ENCODE results near the gene PPP1R16B. TPM values are rescaled to one million over a fixed set of nuclear protein-coding genes. Genes with fewer than 3 reads are reported as not detected.

The PPP1R16B gene
- total and polyA plus RNA-seq, 2 of the 8 experiments (the other 6 are each of a cell fraction or from before 2014, with no cell fraction given) = 2.6 to 8.9 TPM

DNA sequence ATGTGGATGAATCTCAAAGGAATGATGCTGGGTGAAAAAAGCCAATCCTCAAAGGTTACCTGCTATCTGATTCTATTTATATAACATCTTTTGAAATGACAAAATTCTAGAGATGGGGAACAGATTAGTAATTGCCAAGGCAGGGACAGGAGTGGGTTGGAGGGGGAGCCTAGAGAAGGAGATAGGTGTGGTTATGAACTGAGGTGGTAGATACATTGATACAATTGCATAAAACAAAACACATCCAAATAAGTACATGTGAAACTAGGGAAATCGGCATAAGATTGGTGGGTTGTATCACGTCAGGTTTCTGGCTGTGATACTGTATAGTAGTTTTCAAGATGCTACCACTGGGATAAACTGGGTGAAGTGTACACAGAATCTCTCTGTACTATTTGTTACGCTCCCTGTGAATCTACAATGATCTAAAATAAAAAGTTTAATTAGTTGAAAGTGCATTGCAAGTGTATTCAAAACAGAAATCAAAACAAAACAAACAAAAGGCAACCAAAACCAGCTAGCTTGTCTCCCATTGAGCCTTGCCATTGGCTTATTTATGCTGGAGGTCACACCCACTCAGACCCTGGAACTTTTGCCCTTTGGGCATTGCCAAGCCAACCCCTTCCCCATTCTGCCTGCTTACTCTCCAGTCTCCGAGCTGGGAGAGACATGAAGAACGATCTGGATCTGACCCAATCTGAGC, 27.8 kb downstream of the PPP1R16B start:
- H3K4me2 ChIP-seq (ENCODE audit: insufficient read depth in 1 of 2, low read depth in 2 of 2, low read length in 2 of 2) = no peak overlapping the region
- H2BK20ac ChIP-seq (ENCODE audit: low read length) = no peak overlapping the region
- H2BK5ac ChIP-seq (ENCODE audit: low read depth, low read length) = no peak overlapping the region
- no peak overlapping the region for H2AK5ac ChIP-seq (ENCODE audit: low read depth, low read length)
- TF ChIP-seq BCL11A (IDR thresholded peaks at IDR 0.05; ENCODE audit: low read depth in 2 of 2, low read length in 2 of 2) (no peak), SAP30 (IDR thresholded peaks at IDR 0.05; ENCODE audit: insufficient read depth, insufficient replicate concordance, low read length) (no peak), JUND (IDR thresholded peaks at IDR 0.05; ENCODE audit: low read length) (no peak), ASH2L (IDR thresholded peaks at IDR 0.05; ENCODE audit: low read length) (no peak), CEBPB (IDR thresholded peaks at IDR 0.05; ENCODE audit: low read depth, low read length) (no peak), PHF8 (conservative IDR thresholded peaks at IDR 0.05; ENCODE audit: low read depth, low read length) (no peak)
- TF ChIP-seq, protein P1, sequence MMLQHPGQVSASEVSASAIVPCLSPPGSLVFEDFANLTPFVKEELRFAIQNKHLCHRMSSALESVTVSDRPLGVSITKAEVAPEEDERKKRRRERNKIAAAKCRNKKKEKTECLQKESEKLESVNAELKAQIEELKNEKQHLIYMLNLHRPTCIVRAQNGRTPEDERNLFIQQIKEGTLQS (IDR thresholded peaks at IDR 0.05; ENCODE audit: insufficient read depth, low read depth, low read length) = no peak
- TF ChIP-seq, protein P2, sequence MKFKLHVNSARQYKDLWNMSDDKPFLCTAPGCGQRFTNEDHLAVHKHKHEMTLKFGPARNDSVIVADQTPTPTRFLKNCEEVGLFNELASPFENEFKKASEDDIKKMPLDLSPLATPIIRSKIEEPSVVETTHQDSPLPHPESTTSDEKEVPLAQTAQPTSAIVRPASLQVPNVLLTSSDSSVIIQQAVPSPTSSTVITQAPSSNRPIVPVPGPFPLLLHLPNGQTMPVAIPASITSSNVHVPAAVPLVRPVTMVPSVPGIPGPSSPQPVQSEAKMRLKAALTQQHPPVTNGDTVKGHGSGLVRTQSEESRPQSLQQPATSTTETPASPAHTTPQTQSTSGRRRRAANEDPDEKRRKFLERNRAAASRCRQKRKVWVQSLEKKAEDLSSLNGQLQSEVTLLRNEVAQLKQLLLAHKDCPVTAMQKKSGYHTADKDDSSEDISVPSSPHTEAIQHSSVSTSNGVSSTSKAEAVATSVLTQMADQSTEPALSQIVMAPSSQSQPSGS (IDR thresholded peaks at IDR 0.05; ENCODE audit: low read length) = no peak
- 83% methylated on average over 5 of the region's 5 CpGs; no CpG with 5 or more reads in 1 of the 2 experiments for WGBS, 2 experiments (ENCODE audit: extremely low coverage in 1 of 2, insufficient coverage in 1 of 2, insufficient read length in 1 of 2, insufficient replicate concordance in 2 of 2, low coverage in 1 of 2, low lambda C conversion rate in 2 of 2, missing lambda C conversion rate in 1 of 2)
- no peak overlapping the region for H3K23ac ChIP-seq (ENCODE audit: insufficient read length)
- ChIA-PET POLR2A (ENCODE audit: partially characterized antibody) (interaction anchor here (1.1 to 2.0 kb wide), 2 partner anchors 7 to 10 kb away, joined by 4 to 6 read pairs; no protein-coding TSS in a partner anchor), CTCF (ENCODE audit: partially characterized antibody) (interaction anchor here (0.8 to 2.2 kb wide), 4 partner anchors 12 to 61 kb away, joined by 3 to 8 read pairs (median 4); no protein-coding TSS in a partner anchor)
- no peaks in the 10 kb centered on the region for H3K36me3 ChIP-seq (ENCODE audit: control insufficient read depth in 2 of 4, insufficient read depth in 4 of 4, low read length in 3 of 4)
- no peak overlapping the region for H3K9ac ChIP-seq (replicated peaks in 1 of 4; ENCODE audit: extremely low read depth in 1 of 4, low read depth in 3 of 4, low read length in 3 of 4)
- H3K14ac ChIP-seq (ENCODE audit: insufficient read length) = no peak overlapping the region
- H3K18ac ChIP-seq (ENCODE audit: extremely low read depth, low read length) = no peak overlapping the region
- no peaks in the 10 kb centered on the region for H3K9me3 ChIP-seq (ENCODE audit: insufficient read depth in 2 of 2, low read depth in 1 of 2, low read length in 1 of 2)
- no peaks in the 10 kb centered on the region for H3K23me2 ChIP-seq (ENCODE audit: low read depth, low read length)
- H2BK120ac ChIP-seq (replicated peaks; ENCODE audit: low read depth, low read length) = no peak overlapping the region
- no peak overlapping the region for H4K91ac ChIP-seq (replicated peaks; ENCODE audit: insufficient read length, low read length)
- no peak overlapping the region for H3K27ac ChIP-seq (ENCODE audit: low read depth, low read length)
- no peak overlapping the region for H3K56ac ChIP-seq (replicated peaks; ENCODE audit: insufficient read length, low read depth, low read length)
- no peak overlapping the region for H2AFZ ChIP-seq (ENCODE audit: low read length)
- H3K4ac ChIP-seq (replicated peaks; ENCODE audit: insufficient read length, low read depth, low read length) = no peak overlapping the region
- H4K5ac ChIP-seq (ENCODE audit: insufficient read length, low read depth, low read length) = no peak overlapping the region
- no peak overlapping the region for H3K4me3 ChIP-seq (ENCODE audit: extremely low read depth in 1 of 4, insufficient read depth in 2 of 4, low read depth in 3 of 4, low read length in 4 of 4)
- H4K8ac ChIP-seq (ENCODE audit: extremely low read depth, insufficient read depth, low read length) = no peak overlapping the region
- H3K79me1 ChIP-seq (ENCODE audit: low read depth, low read length) = no peaks in the 10 kb centered on the region; the same call in 1 of the 2 replicates
- peaks cover 0 to 6% (median 1%) of the 10 kb centered on the region in 4 experiments; a peak in 1 of 7 replicates for H3K4me1 ChIP-seq (replicated peaks in 1 of 4; ENCODE audit: control insufficient read depth in 3 of 4, insufficient read depth in 4 of 4, low read length in 3 of 4)
- no peak for DNase-seq (ENCODE audit: low read depth in 1 of 2, low spot score in 2 of 2)
- no peak overlapping the region for H2BK15ac ChIP-seq (ENCODE audit: low read length)
- 0 out of 2 replicates have a peak overlapping the region, but pooled peaks have one; percentile 19 for H2BK12ac ChIP-seq (ENCODE audit: low read depth, low read length)
- FAIRE-seq = no peak
- H4K20me1 ChIP-seq (replicated peaks in 1 of 2; ENCODE audit: control insufficient read depth in 1 of 2, insufficient read depth in 2 of 2, low read length in 2 of 2) = no peaks in the 10 kb centered on the region
- H3K79me2 ChIP-seq (ENCODE audit: control insufficient read depth in 1 of 2, insufficient read depth in 2 of 2, low read length in 2 of 2) = no peaks in the 10 kb centered on the region
- H3K27me3 ChIP-seq (replicated peaks in 1 of 4; ENCODE audit: control insufficient read depth in 3 of 4, extremely low read depth in 1 of 4, insufficient read depth in 3 of 4, low read length in 3 of 4) = no peaks in the 10 kb centered on the region
